K562 (cell line): ENCODE measurements around the gene TMEM19. TPM values are rescaled to one million over a fixed set of nuclear protein-coding genes. Genes with fewer than 3 reads are reported as not detected.

ENCODE experiments used
- ATAC-seq: fragments of 200-7000 bp; cut with Tn5 transposase; 3 replicates; pipeline ENCODE4 v1.9.1; 2020; ENCODE audit warnings: moderate library complexity
- BruUV-seq: library from RNA; stranded (reverse); fragments of 400-500 nt; replicated peaks from 2 replicates; lab custom pipeline; 2021; lab: Mats Ljungman, UMichigan
- CTCF ChIA-PET: fragments of 300-600 bp; formaldehyde crosslinking; extraction: SDS; loops from one replicate; lab custom pipeline; 2021; ENCODE audit warnings: low intra/inter-chr PET ratio; lab: Yijun Ruan, JAX
- POLR2A ChIA-PET: fragments of 300-600, 350-650 bp; sonication (Branson Sonifier 250); formaldehyde crosslinking; extraction: SDS; loops from one replicate; lab custom pipeline; 2021; ENCODE audit warnings: antibody characterized with exemption, inconsistent platforms; lab: Yijun Ruan, JAX
- DNase-seq, 4 experiments: peaks; one replicate each; pipeline versions ENCODE4 v3.0.0 to v3.0.0-alpha.2; 2011 to 2018; ENCODE audit warnings: low spot score in 3 of 4, mixed read lengths in 3 of 4; ENCODE audit errors: extremely low read depth in 1 of 4
- FAIRE-seq: peaks from 2 replicates; lab custom pipeline; 2011; peaks lifted over from hg19 to GRCh38; lab: Jason Lieb, UNC
- H2AFZ ChIP-seq: 2 replicates; pipeline ENCODE4 v1.6.0; 2011; ENCODE audit warnings: low read depth, low read length, control low read depth, inconsistent platforms
- H3K27ac ChIP-seq: fragments of 200-600 bp; 3 replicates; pipeline ENCODE4 v1.8.0; 2011; ENCODE audit warnings: low read depth, mild to moderate bottlenecking, control low read depth, inconsistent platforms, low read length, moderate library complexity, mixed read lengths; ENCODE audit errors: extremely low read depth
- H3K27me3 ChIP-seq, 2 experiments: fragments of 300-600 bp in 1 of 2; 2 replicates in 1 of 2; 3 replicates in 1 of 2; pipeline versions ENCODE4 v1.6.0 to v1.8.0; 2011; ENCODE audit warnings: inconsistent platforms in 2 of 2, low read length in 2 of 2, mild to moderate bottlenecking in 1 of 2, mixed read lengths in 1 of 2, moderate library complexity in 1 of 2; ENCODE audit not compliant: control insufficient read depth in 2 of 2, insufficient read depth in 2 of 2
- H3K36me3 ChIP-seq: fragments of 300-600 bp; 3 replicates; pipeline ENCODE4 v1.8.0; 2011; ENCODE audit warnings: mild to moderate bottlenecking, low read length, inconsistent platforms; ENCODE audit not compliant: control insufficient read depth, insufficient read depth
- H3K4me1 ChIP-seq, 2 experiments: fragments of 200-600 bp in 1 of 2; replicated peaks in 1 of 2; 2 replicates in 1 of 2; 3 replicates in 1 of 2; pipeline versions ENCODE4 v1.5.1 to v1.8.0; 2011; ENCODE audit warnings: inconsistent platforms in 2 of 2, low read length in 2 of 2, mild to moderate bottlenecking in 1 of 2, mixed read lengths in 1 of 2, moderate library complexity in 1 of 2; ENCODE audit not compliant: control insufficient read depth in 2 of 2, insufficient read depth in 2 of 2
- H3K4me2 ChIP-seq: 2 replicates; pipeline ENCODE4 v1.6.1; 2011; ENCODE audit warnings: low read length, control low read depth, inconsistent platforms, mixed read lengths; ENCODE audit not compliant: insufficient read depth
- H3K4me3 ChIP-seq: fragments of 200-600 bp; sonication (generic), shearing (Covaris generic); 2 replicates; pipeline ENCODE4 v1.5.1; 2016; ENCODE audit warnings: control low read depth, inconsistent platforms
- H3K79me2 ChIP-seq: fragments of 200-600 bp; 3 replicates; pipeline ENCODE4 v1.8.0; 2011; ENCODE audit warnings: low read length, inconsistent platforms; ENCODE audit not compliant: control insufficient read depth, insufficient read depth
- H3K9ac ChIP-seq, 2 experiments: 2 replicates each; pipeline versions ENCODE4 v1.6.0 to v1.6.1; 2011; ENCODE audit warnings: low read depth in 2 of 2, low read length in 2 of 2, control low read depth in 1 of 2, inconsistent platforms in 1 of 2, mild to moderate bottlenecking in 1 of 2, mixed read lengths in 1 of 2; ENCODE audit not compliant: insufficient read depth in 1 of 2
- H3K9me1 ChIP-seq: one replicate; pipeline ENCODE4 v1.6.0; 2011; ENCODE audit warnings: inconsistent platforms, mild to moderate bottlenecking, low read length, moderate library complexity; ENCODE audit not compliant: control insufficient read depth, insufficient read depth
- H3K9me3 ChIP-seq: replicated peaks from 2 replicates; pipeline ENCODE4 v1.5.1; 2011; ENCODE audit warnings: low read depth, low read length, inconsistent platforms; ENCODE audit not compliant: control insufficient read depth, insufficient read depth
- H4K20me1 ChIP-seq: replicated peaks from 2 replicates; pipeline ENCODE4 v1.6.1; 2011; ENCODE audit warnings: low read length, inconsistent platforms, mixed read lengths; ENCODE audit not compliant: control insufficient read depth, insufficient read depth
- ATF1 ChIP-seq, 2 experiments: fragments of 450-650 bp in 1 of 2; IDR thresholded peaks; 2 replicates each; pipeline ENCODE4 v1.6.1; 2016; ENCODE audit warnings: missing compliant biosample characterization in 1 of 2, missing genetic modification characterization in 1 of 2
- DEAF1 ChIP-seq: fragments of 450-650 bp; formaldehyde crosslinking; IDR thresholded peaks from 2 replicates; pipeline ENCODE4 v1.4.0; 2020; ENCODE audit warnings: mild to moderate bottlenecking, moderate library complexity
- FOXK1 ChIP-seq: sonication (generic); formaldehyde crosslinking; IDR thresholded peaks from 2 replicates; pipeline ENCODE4 v1.8.0; 2022; ENCODE audit warnings: missing genetic modification reagents, mild to moderate bottlenecking, borderline replicate concordance
- ILK ChIP-seq: fragments of 450-650 bp; IDR thresholded peaks from 2 replicates; pipeline ENCODE4 v1.6.1; 2016; ENCODE audit warnings: missing genetic modification characterization, low read depth, mild to moderate bottlenecking, missing compliant biosample characterization, moderate library complexity, borderline replicate concordance
- KHSRP ChIP-seq: fragments of 450-650 bp; IDR thresholded peaks from 2 replicates; pipeline ENCODE4 v1.6.1; 2017
- PHF8 ChIP-seq: fragments of 200-600 bp; sonication (generic); IDR thresholded peaks from 2 replicates; pipeline ENCODE4 v1.6.1; 2012; ENCODE audit warnings: mixed run types, mild to moderate bottlenecking, inconsistent platforms, low read length, moderate library complexity, borderline replicate concordance
- POLR2H ChIP-seq: IDR thresholded peaks from 2 replicates; pipeline ENCODE4 v1.6.1; 2016; ENCODE audit warnings: missing genetic modification characterization, low read depth, mild to moderate bottlenecking, control low read depth, missing compliant biosample characterization, moderate library complexity
- PURB ChIP-seq: sonication (generic); formaldehyde crosslinking; IDR thresholded peaks from 2 replicates; pipeline ENCODE4 v1.9.0; 2021; ENCODE audit warnings: low read depth, mild to moderate bottlenecking, missing genetic modification reagents
- RBM25 ChIP-seq: fragments of 200-400 bp; formaldehyde crosslinking; IDR thresholded peaks from 2 replicates; pipeline ENCODE4 v1.6.1; 2018; ENCODE audit warnings: low read length, low read depth, moderate library complexity; ENCODE audit not compliant: severe bottlenecking
- SP2 ChIP-seq: IDR thresholded peaks from 2 replicates; pipeline ENCODE4 v1.6.1; 2011; ENCODE audit warnings: mild to moderate bottlenecking, low read depth, low read length, moderate library complexity; ENCODE audit not compliant: poor library complexity, severe bottlenecking; ENCODE audit errors: extremely low read depth
- THAP7 ChIP-seq: fragments of 250-450 bp; sonication (Bioruptor Pico); IDR thresholded peaks from 2 replicates; pipeline ENCODE4 v1.5.0; 2021
- USF1 ChIP-seq: sonication (generic); formaldehyde crosslinking; IDR thresholded peaks from 2 replicates; pipeline ENCODE4 v1.9.0; 2022; ENCODE audit warnings: mild to moderate bottlenecking, missing genetic modification reagents
- ZNF644 ChIP-seq: fragments of 200-800 bp; sonication (Bioruptor generic); IDR thresholded peaks from 2 replicates; pipeline ENCODE4 v1.6.1; 2016; ENCODE audit warnings: low read depth, missing genetic modification characterization, missing compliant biosample characterization
- WGBS: fragments of 100-300 bp; shearing (Covaris generic); methylation state at CpG from one replicate; pipeline ENCODE4 v1.1.6; 2016; ENCODE audit warnings: low coverage, mixed read lengths; ENCODE audit not compliant: insufficient coverage; ENCODE audit errors: missing lambda C conversion rate; 5-methylcytosine and 5-hydroxymethylcytosine counted together
- in situ Hi-C: fragments of 300-500 bp; cut with MboI; formaldehyde crosslinking; loops from 4 replicates; pipeline ENCODE4 v1.15.0; 2018; ENCODE audit warnings: inconsistent platforms, mixed read lengths
- intact Hi-C: fragments of 100-400 bp; cut with micrococcal nuclease; formaldehyde crosslinking; loops from 2 replicates; pipeline ENCODE4 v1.14.2; 2022
- polyA plus RNA-seq, 8 experiments: library from polyadenylated mRNA; depleted of rRNA in 4 of 8; stranded (reverse) in 5 of 8; unstranded in 3 of 8; fragments of >200 nt; fragmentation: Nextera tagmentation in 2 of 8; fragmentation: Illumina TruSeq in 1 of 8; extraction: Ambion mirVana in 2 of 8; extraction: Trizol in 1 of 8; gene quantifications; 2 replicates each; pipeline versions ENCODE4 v1.2.1 to v1.2.3, GENCODE V29; 2011 to 2014; ENCODE audit warnings: inconsistent platforms in 1 of 8, missing spikeins in 1 of 8
- total RNA-seq, 7 experiments: library from RNA; depleted of rRNA in 6 of 7; stranded (reverse); fragments of >200 nt in 6 of 7; fragmentation: Illumina TruSeq in 2 of 7; extraction: Trizol in 2 of 7; gene quantifications; 2 replicates each; pipeline versions ENCODE4 v1.2.1 to v1.2.3, GENCODE V29; 2011 to 2021; ENCODE audit warnings: low replicate concordance in 1 of 7

Gene TMEM19
- total and polyA plus RNA-seq, 9 of the 15 experiments (the other 6 are each of a cell fraction or from before 2014, with no cell fraction given), result 8.2 to 24.2 (median 17.2) TPM

GRCh38 chr12:71684081-71684480 is 1.8 kb upstream of the TMEM19 start:
- no peak overlapping the region for H3K27ac ChIP-seq
- intact Hi-C loops, result no loop called here
- ChIA-PET CTCF (no interaction called here), POLR2A (interaction anchor here (0.7 to 2.9 kb wide), 4 partner anchors 9 to 990 kb away, joined by 3 to 9 read pairs (median 4); partner anchors contain the start of genes THAP2 and ZFC3H1)
- no peaks in the 10 kb centered on the region for H3K27me3 ChIP-seq
- peak overlapping the region; percentile 81 for H2AFZ ChIP-seq
- H3K4me3 ChIP-seq, result no peak overlapping the region
- DNase-seq, result no peak
- no peak for FAIRE-seq
- no peaks in the 10 kb centered on the region for H3K36me3 ChIP-seq
- H4K20me1 ChIP-seq, result no peaks in the 10 kb centered on the region
- no TSS peak for BruUV-seq
- H3K9ac ChIP-seq, result no peak overlapping the region
- H3K4me2 ChIP-seq, result no peak overlapping the region
- H3K4me1 ChIP-seq, result peaks cover 5 to 10% of the 10 kb centered on the region in 2 experiments; a peak in 1 of 5 replicates
- H3K79me2 ChIP-seq, result peaks cover 22% of the 10 kb centered on the region
- 57% methylated on average over 5 of the region's 5 CpGs for WGBS
- H3K9me1 ChIP-seq, result no peaks in the 10 kb centered on the region
- H3K9me3 ChIP-seq, result no peaks in the 10 kb centered on the region
- ATAC-seq, result peak; percentile 10; the same call in 2 of the 3 replicates
- in situ Hi-C loops, result no loop called here
- TF ChIP-seq DEAF1 (CRISPR knock-in tag) (no peak), PHF8 (no peak), ILK (tag) (no peak), FOXK1 (no peak), ATF1 (CRISPR knock-in tag; IDR thresholded peaks at IDR 0.05) (no peak), ATF1 (tag; IDR thresholded peaks at IDR 0.05) (0 out of 2 replicates have a peak, but pooled peaks have one; percentile 11), USF1 (CRISPR knock-in tag) (no peak), RBM25 (peak; percentile 49), POLR2H (0 out of 2 replicates have a peak, but pooled peaks have one; percentile 4), SP2 (no peak), THAP7 (CRISPR knock-in tag) (no peak), PURB (CRISPR knock-in tag) (no peak), KHSRP (no peak), ZNF644 (tag) (no peak)
